ENCODE data around the gene LCN10. TPM values are rescaled to one million over a fixed set of nuclear protein-coding genes. Genes with fewer than 3 reads are reported as not detected.
"Not testable (repeated sequence)": the region's sequence is repeated elsewhere in the genome, so short reads cannot be mapped to it uniquely, and the experiment has no call there.

LCN10 gene
- total RNA-seq, 2 experiments from 2014 or later, result not detected

GRCh38 chr9:136771907-136772415 lies 29.2 kb upstream of the LCN10 start:
- CTCF ChIA-PET, result no interaction called here
- DNase-seq, result no peak
- ATAC-seq (ENCODE audit: poor library complexity), result no peak
- Mint-ChIP-seq H3K27ac (no peak overlapping the region), H3K4me3 (no peak overlapping the region), H3K36me3 (ENCODE audit: low read depth) (no peaks in the 10 kb centered on the region), H3K4me1 (ENCODE audit: low read depth) (peaks cover 2% of the 10 kb centered on the region), H3K27me3 (peaks cover 11% of the 10 kb centered on the region), H3K9me3 (no peaks in the 10 kb centered on the region)
- POLR2A ChIA-PET, result no interaction called here
- Histone ChIP-seq H3K9me3 (ENCODE audit: control insufficient read depth in 1 of 2, insufficient read depth in 1 of 2, low read length in 2 of 2) (peaks cover 0 to 9% of the 10 kb centered on the region in 2 experiments), H3K4me1 (ENCODE audit: insufficient read depth, low read length) (peaks cover 10% of the 10 kb centered on the region), H3K27me3 (ENCODE audit: control insufficient read depth in 1 of 2, insufficient read depth in 2 of 2, low read length in 2 of 2) (peaks cover 5 to 10% of the 10 kb centered on the region in 2 experiments), H3K36me3 (ENCODE audit: insufficient read depth, low read length) (no peaks in the 10 kb centered on the region), H3K4me3 (ENCODE audit: low read length) (no peak overlapping the region), H3K27ac (ENCODE audit: low read depth in 1 of 2, low read length in 2 of 2) (no peak overlapping the region)
- intact Hi-C loops (cut with DNase I, micrococcal nuclease), result no loop called here
- TF ChIP-seq, protein P1, sequence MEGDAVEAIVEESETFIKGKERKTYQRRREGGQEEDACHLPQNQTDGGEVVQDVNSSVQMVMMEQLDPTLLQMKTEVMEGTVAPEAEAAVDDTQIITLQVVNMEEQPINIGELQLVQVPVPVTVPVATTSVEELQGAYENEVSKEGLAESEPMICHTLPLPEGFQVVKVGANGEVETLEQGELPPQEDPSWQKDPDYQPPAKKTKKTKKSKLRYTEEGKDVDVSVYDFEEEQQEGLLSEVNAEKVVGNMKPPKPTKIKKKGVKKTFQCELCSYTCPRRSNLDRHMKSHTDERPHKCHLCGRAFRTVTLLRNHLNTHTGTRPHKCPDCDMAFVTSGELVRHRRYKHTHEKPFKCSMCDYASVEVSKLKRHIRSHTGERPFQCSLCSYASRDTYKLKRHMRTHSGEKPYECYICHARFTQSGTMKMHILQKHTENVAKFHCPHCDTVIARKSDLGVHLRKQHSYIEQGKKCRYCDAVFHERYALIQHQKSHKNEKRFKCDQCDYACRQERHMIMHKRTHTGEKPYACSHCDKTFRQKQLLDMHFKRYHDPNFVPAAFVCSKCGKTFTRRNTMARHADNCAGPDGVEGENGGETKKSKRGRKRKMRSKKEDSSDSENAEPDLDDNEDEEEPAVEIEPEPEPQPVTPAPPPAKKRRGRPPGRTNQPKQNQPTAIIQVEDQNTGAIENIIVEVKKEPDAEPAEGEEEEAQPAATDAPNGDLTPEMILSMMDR (IDR thresholded peaks at IDR 0.05), result no peak

- ATAC-seq (ENCODE audit: poor library complexity), result peak; percentile 83
- no peaks in the 10 kb centered on the region for H3K36me3 Mint-ChIP-seq (ENCODE audit: low read depth)
- peaks cover 16% of the 10 kb centered on the region for H3K27me3 Mint-ChIP-seq
- ChIA-PET POLR2A (no interaction called here), CTCF (no interaction called here)
- intact Hi-C loops (cut with DNase I, micrococcal nuclease), result no loop called here
- no peak overlapping the region for H3K27ac Mint-ChIP-seq
- Histone ChIP-seq H3K4me1 (ENCODE audit: insufficient read depth, low read length) (peaks cover 16% of the 10 kb centered on the region), H3K27ac (ENCODE audit: low read depth in 1 of 2, low read length in 2 of 2) (no peak overlapping the region), H3K4me3 (ENCODE audit: low read length) (no peak overlapping the region), H3K27me3 (ENCODE audit: control insufficient read depth in 1 of 2, insufficient read depth in 2 of 2, low read length in 2 of 2) (peaks cover 5 to 11% of the 10 kb centered on the region in 2 experiments), H3K36me3 (ENCODE audit: insufficient read depth, low read length) (no peaks in the 10 kb centered on the region), H3K9me3 (ENCODE audit: control insufficient read depth in 1 of 2, insufficient read depth in 1 of 2, low read length in 2 of 2) (peaks cover 0 to 9% of the 10 kb centered on the region in 2 experiments)
- DNase-seq, result peak in 13 of 14 experiments; percentile 29 to 78 (median 41)
- TF ChIP-seq, protein P1 (IDR thresholded peaks at IDR 0.05), result peak; percentile 14
- H3K4me3 Mint-ChIP-seq, result no peak overlapping the region
- H3K4me1 Mint-ChIP-seq (ENCODE audit: low read depth), result peaks cover 9% of the 10 kb centered on the region
- no peaks in the 10 kb centered on the region for H3K9me3 Mint-ChIP-seq
These were observed 27.0 kb upstream of the LCN10 start for GRCh38 chr9:136769710-136770191.

DNA sequence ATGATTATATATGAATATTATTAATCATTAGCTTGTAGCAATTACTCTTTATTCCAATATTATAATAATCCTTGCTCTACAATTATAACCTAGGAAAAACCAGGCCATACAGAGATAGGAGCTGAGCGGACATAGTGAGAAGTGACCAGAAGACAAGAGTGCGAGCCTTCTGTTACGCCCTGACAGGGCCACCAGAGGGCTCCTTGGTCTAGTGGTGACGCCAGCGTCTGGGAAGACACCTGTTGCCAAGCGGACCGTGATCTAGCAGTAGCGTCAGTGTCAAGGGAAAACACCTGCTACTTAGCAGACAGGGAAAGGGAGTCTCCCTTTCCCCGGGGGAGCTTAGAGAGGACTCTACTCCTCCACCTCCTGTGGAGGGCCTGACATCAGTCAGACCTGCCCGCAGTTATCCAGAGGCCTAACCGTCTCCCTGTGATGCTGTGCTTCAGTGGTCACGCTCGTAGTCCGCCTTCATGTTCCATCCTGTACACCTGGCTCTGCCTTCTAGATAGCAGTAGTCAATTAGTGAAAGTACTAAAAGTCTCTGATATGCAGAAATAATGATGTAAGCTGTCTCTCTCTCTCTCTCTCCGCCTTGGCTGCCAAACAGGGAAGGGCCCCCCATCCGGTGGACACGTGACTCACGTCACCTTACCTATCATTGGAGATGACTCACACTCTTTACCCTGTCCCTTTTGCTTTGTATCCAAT lies 23.8 kb upstream of the LCN10 start:
- H3K27me3 Mint-ChIP-seq, result peaks cover 16% of the 10 kb centered on the region
- peaks cover 8 to 16% of the 10 kb centered on the region in 2 experiments for H3K27me3 ChIP-seq (ENCODE audit: control insufficient read depth in 1 of 2, insufficient read depth in 2 of 2, low read length in 2 of 2)
- intact Hi-C loops (cut with DNase I, micrococcal nuclease); POLR2A ChIA-PET; H3K9me3 Mint-ChIP-seq; H3K36me3 Mint-ChIP-seq (ENCODE audit: low read depth); H3K27ac ChIP-seq (ENCODE audit: low read depth in 1 of 2, low read length in 2 of 2); H3K4me3 ChIP-seq (ENCODE audit: low read length); H3K4me1 Mint-ChIP-seq (ENCODE audit: low read depth); H3K36me3 ChIP-seq (ENCODE audit: insufficient read depth, low read length); H3K4me3 Mint-ChIP-seq; H3K9me3 ChIP-seq (ENCODE audit: control insufficient read depth in 1 of 2, insufficient read depth in 1 of 2, low read length in 2 of 2): not testable (repeated sequence)
- ATAC-seq (ENCODE audit: poor library complexity), result peak; percentile 27
- H3K4me1 ChIP-seq (ENCODE audit: insufficient read depth, low read length), result peaks cover 11% of the 10 kb centered on the region
- peak overlapping the region; percentile 49 for H3K27ac Mint-ChIP-seq
- CTCF ChIA-PET, result interaction anchor here (1.1 kb wide), 1 partner anchor 15 kb away, joined by 3 read pairs; no protein-coding TSS in a partner anchor
- DNase-seq, result peak in 9 of 14 experiments; percentile 8 to 84 (median 34)
- TF ChIP-seq, protein P1 (IDR thresholded peaks at IDR 0.05), result peak; percentile 54

- H3K36me3 ChIP-seq (ENCODE audit: insufficient read depth, low read length); POLR2A ChIA-PET; H3K27ac ChIP-seq (ENCODE audit: low read depth in 1 of 2, low read length in 2 of 2); H3K9me3 Mint-ChIP-seq; H3K4me3 ChIP-seq (ENCODE audit: low read length); H3K27ac Mint-ChIP-seq; intact Hi-C loops (cut with DNase I, micrococcal nuclease); H3K9me3 ChIP-seq (ENCODE audit: control insufficient read depth in 1 of 2, insufficient read depth in 1 of 2, low read length in 2 of 2); H3K4me1 Mint-ChIP-seq (ENCODE audit: low read depth); DNase-seq; ATAC-seq (ENCODE audit: poor library complexity); H3K4me3 Mint-ChIP-seq; H3K36me3 Mint-ChIP-seq (ENCODE audit: low read depth): not testable (repeated sequence)
- peaks cover 23% of the 10 kb centered on the region for H3K27me3 Mint-ChIP-seq
- Histone ChIP-seq H3K27me3 (ENCODE audit: control insufficient read depth in 1 of 2, insufficient read depth in 2 of 2, low read length in 2 of 2) (peaks cover 8 to 16% of the 10 kb centered on the region in 2 experiments), H3K4me1 (ENCODE audit: insufficient read depth, low read length) (peaks cover 11% of the 10 kb centered on the region)
- CTCF ChIA-PET, result interaction anchor here (1.1 kb wide), 1 partner anchor 15 kb away, joined by 3 read pairs; no protein-coding TSS in a partner anchor
These were observed 23.1 kb upstream of the LCN10 start for GRCh38 chr9:136765745-136766409.

Data from CD4-positive, alpha-beta T cell (primary cell).